Measurements from ENCODE around the gene PLA2G2C. TPM values are rescaled to one million over a fixed set of nuclear protein-coding genes. Genes with fewer than 3 reads are reported as not detected.

PLA2G2C gene
- total RNA-seq, 3 donors from 2014 or later (not counting 1 experiment from before 2014, with no cell fraction given), result not detected

DNA sequence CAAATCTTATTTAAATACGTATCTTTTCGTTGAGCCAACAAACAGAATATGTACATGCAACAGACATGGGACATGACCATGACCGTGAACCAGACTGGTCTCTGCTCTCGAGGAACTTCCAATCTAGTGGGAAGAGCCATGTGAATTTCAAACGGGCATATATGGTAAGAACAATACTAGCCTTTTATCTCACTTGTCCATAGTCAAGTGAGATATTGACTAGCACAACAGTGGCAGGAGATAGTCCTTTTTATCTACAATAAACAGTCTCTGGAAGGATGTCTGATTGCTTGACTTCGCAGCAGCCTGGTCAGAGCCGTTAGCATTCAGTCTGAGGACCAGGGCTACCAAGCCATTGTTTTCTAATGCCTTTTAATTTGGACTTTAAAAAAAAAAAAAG, 12.6 kb upstream of the PLA2G2C start:
- 57% methylated on average over 7 of the region's 7 CpGs for WGBS (ENCODE audit: insufficient coverage)
- Mint-ChIP-seq H3K27me3 (ENCODE audit: low read depth in 2 of 2) (peaks cover 18 to 24% of the 10 kb centered on the region in 2 donors), H3K4me3 (no peak overlapping the region), H3K4me1 (no peaks in the 10 kb centered on the region), H3K9me3 (no peaks in the 10 kb centered on the region), H3K27ac (no peak overlapping the region), H3K36me3 (no peaks in the 10 kb centered on the region)
- Histone ChIP-seq H3K9me3 (ENCODE audit: control insufficient read depth, insufficient read depth, low read length) (no peaks in the 10 kb centered on the region), H3K4me3 (ENCODE audit: low read length) (no peak overlapping the region), H3K27me3 (ENCODE audit: control insufficient read depth, insufficient read depth, low read length) (no peaks in the 10 kb centered on the region), H3K36me3 (ENCODE audit: control insufficient read depth, insufficient read depth, low read length) (no peaks in the 10 kb centered on the region), H3K27ac (ENCODE audit: low read length) (no peak overlapping the region), H3K4me1 (ENCODE audit: control insufficient read depth, insufficient read depth, low read length) (peaks cover 6% of the 10 kb centered on the region)
- no peak for DNase-seq
- intact Hi-C loops (cut with micrococcal nuclease), result no loop called here
- TF ChIP-seq, protein P1, sequence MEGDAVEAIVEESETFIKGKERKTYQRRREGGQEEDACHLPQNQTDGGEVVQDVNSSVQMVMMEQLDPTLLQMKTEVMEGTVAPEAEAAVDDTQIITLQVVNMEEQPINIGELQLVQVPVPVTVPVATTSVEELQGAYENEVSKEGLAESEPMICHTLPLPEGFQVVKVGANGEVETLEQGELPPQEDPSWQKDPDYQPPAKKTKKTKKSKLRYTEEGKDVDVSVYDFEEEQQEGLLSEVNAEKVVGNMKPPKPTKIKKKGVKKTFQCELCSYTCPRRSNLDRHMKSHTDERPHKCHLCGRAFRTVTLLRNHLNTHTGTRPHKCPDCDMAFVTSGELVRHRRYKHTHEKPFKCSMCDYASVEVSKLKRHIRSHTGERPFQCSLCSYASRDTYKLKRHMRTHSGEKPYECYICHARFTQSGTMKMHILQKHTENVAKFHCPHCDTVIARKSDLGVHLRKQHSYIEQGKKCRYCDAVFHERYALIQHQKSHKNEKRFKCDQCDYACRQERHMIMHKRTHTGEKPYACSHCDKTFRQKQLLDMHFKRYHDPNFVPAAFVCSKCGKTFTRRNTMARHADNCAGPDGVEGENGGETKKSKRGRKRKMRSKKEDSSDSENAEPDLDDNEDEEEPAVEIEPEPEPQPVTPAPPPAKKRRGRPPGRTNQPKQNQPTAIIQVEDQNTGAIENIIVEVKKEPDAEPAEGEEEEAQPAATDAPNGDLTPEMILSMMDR (IDR thresholded peaks at IDR 0.05), result no peak
- ATAC-seq, result no peak

DNA sequence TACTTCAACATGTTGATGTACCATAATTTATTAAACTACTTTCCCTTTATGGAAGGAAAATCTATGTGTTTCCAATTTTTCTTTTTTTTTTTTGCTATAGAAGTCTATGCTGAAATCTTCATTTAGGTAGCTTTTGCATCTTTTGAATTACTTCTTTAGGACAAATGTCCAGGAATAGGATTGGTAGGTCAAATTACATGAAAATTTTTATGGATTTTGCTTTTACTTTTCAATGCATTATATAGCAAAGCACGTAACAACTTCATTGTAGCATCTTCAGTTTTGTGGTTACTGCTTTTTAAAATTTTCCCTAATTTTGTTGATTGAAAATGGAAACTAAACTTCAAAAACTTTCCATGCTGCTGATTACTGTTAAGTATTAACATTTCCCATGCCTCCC, 12.0 kb upstream of the PLA2G2C start:
- H3K36me3 ChIP-seq (ENCODE audit: control insufficient read depth, insufficient read depth, low read length), result no peaks in the 10 kb centered on the region
- no peaks in the 10 kb centered on the region for H3K9me3 Mint-ChIP-seq
- H3K4me1 Mint-ChIP-seq, result no peaks in the 10 kb centered on the region
- H3K27me3 Mint-ChIP-seq (ENCODE audit: low read depth in 2 of 2), result peaks cover 18% of the 10 kb centered on the region in 2 donors
- no peak for ATAC-seq
- intact Hi-C loops (cut with micrococcal nuclease), result no loop called here
- H3K27ac Mint-ChIP-seq, result no peak overlapping the region
- H3K9me3 ChIP-seq (ENCODE audit: control insufficient read depth, insufficient read depth, low read length), result no peaks in the 10 kb centered on the region
- no CpG with 5 or more reads among the region's 1 CpG for WGBS (ENCODE audit: insufficient coverage)
- H3K27ac ChIP-seq (ENCODE audit: low read length), result no peak overlapping the region
- no peaks in the 10 kb centered on the region for H3K36me3 Mint-ChIP-seq
- H3K4me3 Mint-ChIP-seq, result no peak overlapping the region
- H3K4me3 ChIP-seq (ENCODE audit: low read length), result no peak overlapping the region
- H3K27me3 ChIP-seq (ENCODE audit: control insufficient read depth, insufficient read depth, low read length), result no peaks in the 10 kb centered on the region
- DNase-seq, result no peak
- TF ChIP-seq, protein P1 (IDR thresholded peaks at IDR 0.05), result no peak
- H3K4me1 ChIP-seq (ENCODE audit: control insufficient read depth, insufficient read depth, low read length), result peaks cover 6% of the 10 kb centered on the region

DNA sequence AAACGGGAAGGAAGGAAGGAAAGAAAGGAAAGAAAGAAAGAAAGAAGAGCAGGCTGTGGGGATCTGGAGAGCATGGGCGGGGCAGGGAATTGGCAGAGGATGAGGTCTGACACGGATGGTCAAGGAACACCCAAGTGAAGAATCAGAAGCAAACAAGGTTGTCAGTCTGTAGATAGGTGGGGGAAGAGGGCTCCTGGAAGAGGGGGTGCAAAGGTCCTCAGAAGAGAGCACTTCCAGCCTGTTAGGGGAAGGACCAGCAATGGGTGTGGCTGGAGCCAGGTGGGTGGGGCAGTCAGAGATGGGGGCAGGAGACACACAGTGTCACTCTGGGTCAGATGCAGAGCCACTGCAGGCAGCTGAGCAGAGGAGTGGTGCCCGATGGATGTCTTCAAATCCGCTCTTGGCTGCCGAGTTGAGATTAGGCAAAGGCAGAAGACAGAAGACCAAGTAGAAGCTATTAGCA, 11.0 kb upstream of the PLA2G2C start:
- no peaks in the 10 kb centered on the region for H3K36me3 Mint-ChIP-seq
- TF ChIP-seq, protein P1 (IDR thresholded peaks at IDR 0.05), result no peak

DNA sequence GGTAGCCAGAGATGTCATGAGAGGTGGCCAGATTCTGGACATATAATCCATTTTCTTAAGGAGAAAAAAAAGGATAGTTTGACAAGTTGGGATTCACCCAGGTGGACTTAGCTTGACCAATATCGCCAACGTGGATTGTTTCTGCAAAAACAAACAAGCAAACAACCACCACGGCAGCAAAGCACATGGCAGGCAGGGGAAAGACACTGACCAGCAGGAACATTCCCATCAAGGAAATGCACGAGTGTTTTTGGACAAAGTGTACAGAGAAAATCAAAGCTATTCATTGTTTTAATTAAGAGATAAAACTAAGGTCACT, 9.1 kb upstream of the PLA2G2C start:
- 82% methylated on average over 4 of the region's 4 CpGs for WGBS (ENCODE audit: insufficient coverage)
- H3K9me3 ChIP-seq (ENCODE audit: control insufficient read depth, insufficient read depth, low read length), result no peaks in the 10 kb centered on the region
- H3K4me1 ChIP-seq (ENCODE audit: control insufficient read depth, insufficient read depth, low read length), result peaks cover 6% of the 10 kb centered on the region
- Mint-ChIP-seq H3K4me1 (no peaks in the 10 kb centered on the region), H3K27me3 (ENCODE audit: low read depth in 2 of 2) (peaks cover 7 to 11% of the 10 kb centered on the region in 2 donors), H3K27ac (no peak overlapping the region), H3K36me3 (no peaks in the 10 kb centered on the region), H3K4me3 (no peak overlapping the region), H3K9me3 (no peaks in the 10 kb centered on the region)
- H3K36me3 ChIP-seq (ENCODE audit: control insufficient read depth, insufficient read depth, low read length), result no peaks in the 10 kb centered on the region
- H3K27ac ChIP-seq (ENCODE audit: low read length), result no peak overlapping the region
- TF ChIP-seq, protein P1 (IDR thresholded peaks at IDR 0.05), result peak; percentile 30
- no peak for DNase-seq
- H3K27me3 ChIP-seq (ENCODE audit: control insufficient read depth, insufficient read depth, low read length), result no peaks in the 10 kb centered on the region
- H3K4me3 ChIP-seq (ENCODE audit: low read length), result no peak overlapping the region
- no peak for ATAC-seq
- intact Hi-C loops (cut with micrococcal nuclease), result loop anchor here (1.0 to 2.0 kb wide), 3 partner anchors 95 to 277 kb away; no protein-coding TSS in a partner anchor

More for the DNA sequence above, 11.0 kb upstream of the PLA2G2C start:
- H3K9me3 Mint-ChIP-seq, result no peaks in the 10 kb centered on the region
- H3K27ac Mint-ChIP-seq, result no peak overlapping the region
- peaks cover 9 to 14% of the 10 kb centered on the region in 2 donors for H3K27me3 Mint-ChIP-seq (ENCODE audit: low read depth in 2 of 2)
- ATAC-seq (no peak), DNase-seq (no peak)
- WGBS (ENCODE audit: insufficient coverage), result 82% methylated on average over 6 of the region's 6 CpGs
- no peaks in the 10 kb centered on the region for H3K36me3 ChIP-seq (ENCODE audit: control insufficient read depth, insufficient read depth, low read length)
- H3K9me3 ChIP-seq (ENCODE audit: control insufficient read depth, insufficient read depth, low read length), result no peaks in the 10 kb centered on the region
- H3K4me3 ChIP-seq (ENCODE audit: low read length), result no peak overlapping the region
- peaks cover 6% of the 10 kb centered on the region for H3K4me1 ChIP-seq (ENCODE audit: control insufficient read depth, insufficient read depth, low read length)
- no peaks in the 10 kb centered on the region for H3K4me1 Mint-ChIP-seq
- no peaks in the 10 kb centered on the region for H3K27me3 ChIP-seq (ENCODE audit: control insufficient read depth, insufficient read depth, low read length)
- intact Hi-C loops (cut with micrococcal nuclease), result no loop called here
- H3K27ac ChIP-seq (ENCODE audit: low read length), result no peak overlapping the region
- no peak overlapping the region for H3K4me3 Mint-ChIP-seq

Data from natural killer cell (primary cell).